HG02973 (cell line): ENCODE measurements around the gene GLI2.

ENCODE experiments used
- ATAC-seq: cut with Tn5 transposase; IDR thresholded peaks from one replicate; pipeline ENCODE4 v1.9.1; 2021; ENCODE audit warnings: moderate library complexity; ENCODE audit not compliant: unreplicated experiment

The GLI2 gene

GRCh38 chr2:120769076-120769786 is 33.6 kb downstream of the GLI2 start:
- no peak for ATAC-seq

- no peak for ATAC-seq
Measured at GRCh38 chr2:120769787-120770120, 34.1 kb downstream of the GLI2 start.

DNA sequence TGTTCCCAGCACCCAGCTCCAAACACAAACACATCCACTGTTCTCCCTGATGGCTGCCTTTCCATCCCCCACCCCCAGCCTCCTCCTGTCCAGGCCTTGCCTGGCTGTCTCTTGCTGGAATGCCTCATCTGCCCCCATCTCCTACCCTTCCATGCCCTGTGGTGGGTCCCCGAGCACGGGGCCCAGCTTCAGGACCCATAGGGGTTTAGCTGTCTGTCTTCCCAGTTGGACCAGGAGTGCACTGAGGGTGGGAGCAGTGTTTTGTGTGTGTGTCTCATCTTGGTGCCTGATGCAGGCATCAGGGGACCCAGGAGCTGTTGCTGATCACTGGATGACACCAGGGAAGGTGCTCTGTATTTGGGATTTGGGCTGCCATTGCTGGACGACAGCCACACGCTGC is 34.5 kb downstream of the GLI2 start:
- no peak for ATAC-seq

- ATAC-seq, result no peak
Measured at GRCh38 chr2:120770641-120771040, 35.0 kb downstream of the GLI2 start.

DNA sequence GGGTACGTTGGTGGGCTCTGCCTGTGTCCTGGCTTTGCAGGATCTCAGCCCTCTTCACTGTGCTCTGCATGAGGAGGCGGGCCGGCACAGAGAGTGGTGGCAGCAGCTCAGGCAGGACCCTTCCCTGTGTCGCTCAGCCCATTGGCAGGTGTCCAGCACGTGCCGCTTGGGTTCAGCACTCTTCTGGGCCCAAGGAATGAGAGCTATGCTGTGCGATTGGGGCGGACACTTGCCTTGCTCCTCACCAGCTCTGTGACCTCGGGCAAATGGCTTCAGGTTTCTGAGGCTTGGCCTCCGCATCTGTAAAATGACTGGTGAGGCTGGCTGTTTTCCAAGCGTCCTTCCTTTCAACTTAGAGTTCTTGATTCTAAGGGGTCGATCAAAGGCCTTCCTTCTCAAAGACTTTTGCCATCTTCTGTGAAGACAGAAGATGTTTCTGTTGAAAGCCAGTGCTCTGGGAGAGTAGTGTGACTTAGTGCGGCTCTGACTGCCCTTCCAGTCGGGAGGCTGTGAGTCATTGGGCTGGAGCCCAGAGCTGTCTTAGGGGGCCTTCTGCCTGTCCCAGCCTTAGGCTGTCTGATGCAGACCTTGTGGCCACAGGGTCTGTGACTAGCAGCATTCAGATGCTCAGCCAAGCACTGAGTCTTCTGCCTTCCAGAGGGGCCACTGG is 35.6 kb downstream of the GLI2 start:
- ATAC-seq, result no peak

DNA sequence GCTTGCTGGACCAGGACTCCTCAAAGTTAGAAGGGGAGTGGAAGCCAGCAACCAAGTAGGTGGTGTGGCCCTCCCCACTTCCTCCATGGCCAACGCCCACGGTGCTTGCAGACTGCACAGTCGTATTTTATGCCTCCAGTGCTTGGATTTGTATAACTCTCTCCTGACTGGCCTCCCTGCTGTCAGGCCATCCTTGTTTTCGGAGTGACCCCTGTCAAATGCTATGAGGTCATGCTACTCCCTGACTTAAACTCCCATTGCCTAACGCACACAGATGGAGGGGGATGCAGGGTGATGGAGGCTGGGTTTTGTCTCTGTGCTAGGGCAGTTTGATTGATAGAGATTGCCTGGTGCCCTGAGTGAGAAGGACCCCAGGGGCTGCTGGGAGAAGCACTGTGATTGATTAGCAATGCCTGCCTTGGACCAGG is 36.1 kb downstream of the GLI2 start:
- no peak for ATAC-seq

GRCh38 chr2:120772261-120772660 is 36.6 kb downstream of the GLI2 start:
- no peak for ATAC-seq

- no peak for ATAC-seq
Measured at GRCh38 chr2:120773186-120773800, 37.6 kb downstream of the GLI2 start.

- no peak for ATAC-seq
Measured at GRCh38 chr2:120774557-120775160, 39.0 kb downstream of the GLI2 start.

- no peak for ATAC-seq
Measured at GRCh38 chr2:120775194-120775593, 39.5 kb downstream of the GLI2 start.

DNA sequence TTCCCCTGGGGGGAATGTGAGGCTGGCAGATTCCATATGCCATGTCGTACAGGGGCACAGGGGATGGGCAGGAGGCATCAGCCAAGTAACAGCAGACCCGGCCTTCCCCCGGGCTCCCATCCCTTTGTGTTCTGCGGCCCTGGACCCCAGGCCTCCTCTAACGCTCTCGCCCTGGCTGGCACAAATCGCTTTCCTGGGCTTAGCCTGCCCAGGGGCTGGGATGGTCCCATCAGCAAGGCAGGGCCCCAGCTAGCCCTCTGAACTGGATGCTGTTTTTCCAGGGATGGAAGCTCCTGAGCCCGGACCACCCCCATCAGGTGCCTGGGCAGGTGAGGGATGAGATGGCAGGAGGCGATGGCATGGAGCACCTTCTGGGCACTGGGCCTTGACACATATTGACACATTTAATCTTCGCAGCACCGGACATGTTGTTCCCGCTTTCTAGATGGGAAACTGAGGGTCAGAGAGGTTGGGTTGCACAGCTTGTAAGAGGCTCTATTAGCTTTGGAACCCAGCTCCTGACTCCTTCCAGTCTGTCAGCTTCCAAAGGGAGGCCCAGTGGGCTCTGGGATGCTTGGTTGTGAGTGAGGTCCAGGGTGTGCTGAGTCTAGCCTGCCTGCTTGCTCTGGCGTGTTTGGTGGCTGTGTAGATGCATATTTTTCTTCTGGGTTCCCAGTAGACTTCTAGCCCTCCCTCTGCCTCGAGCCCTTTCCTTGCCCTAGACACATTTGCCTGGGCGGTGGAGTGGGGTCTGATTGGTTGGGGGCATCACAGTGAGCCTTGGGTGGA is 40.3 kb downstream of the GLI2 start:
- no peak for ATAC-seq

DNA sequence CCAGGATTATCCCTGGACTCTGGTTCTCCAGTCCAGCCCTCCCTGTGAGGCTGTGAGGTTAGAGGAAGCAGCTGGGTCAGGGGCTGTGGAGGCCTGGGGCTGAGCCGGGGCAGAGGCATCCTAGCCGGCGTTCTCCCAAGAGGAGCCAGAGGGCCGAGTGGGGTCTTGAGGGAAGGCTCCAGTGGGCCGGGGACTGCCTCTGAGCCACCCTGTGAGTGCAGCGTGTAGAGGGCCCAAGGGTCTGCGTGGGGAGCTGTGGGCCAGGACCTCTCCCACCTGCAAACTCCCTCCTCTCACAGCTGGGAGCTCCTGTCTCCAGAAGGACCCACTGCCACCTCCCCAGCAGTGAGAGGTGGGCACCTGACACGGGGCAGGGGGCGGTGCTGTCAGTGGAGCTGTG is 41.0 kb downstream of the GLI2 start:
- ATAC-seq, result no peak

GRCh38 chr2:120777170-120777751 is 41.6 kb downstream of the GLI2 start:
- ATAC-seq, result no peak

DNA sequence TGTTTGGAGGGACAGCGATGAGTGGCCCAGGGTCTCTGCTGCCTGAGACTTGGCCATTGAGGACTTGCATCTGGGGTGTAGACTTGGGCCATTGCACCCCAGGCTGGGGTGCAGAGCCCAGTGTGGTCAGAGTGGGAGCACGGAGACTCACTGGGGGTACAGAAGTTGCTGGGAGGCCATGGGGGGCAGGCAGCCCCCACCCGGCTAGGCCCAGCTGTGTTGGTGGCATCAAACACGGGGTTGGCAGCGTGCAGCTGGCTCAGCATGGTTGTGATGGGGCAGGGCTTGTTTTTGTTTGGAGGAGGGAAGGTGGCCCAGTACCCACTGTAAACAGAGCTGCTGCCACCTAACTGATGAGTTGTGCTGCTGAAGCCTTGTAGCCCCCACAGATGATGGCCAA is 42.1 kb downstream of the GLI2 start:
- ATAC-seq, result no peak

DNA sequence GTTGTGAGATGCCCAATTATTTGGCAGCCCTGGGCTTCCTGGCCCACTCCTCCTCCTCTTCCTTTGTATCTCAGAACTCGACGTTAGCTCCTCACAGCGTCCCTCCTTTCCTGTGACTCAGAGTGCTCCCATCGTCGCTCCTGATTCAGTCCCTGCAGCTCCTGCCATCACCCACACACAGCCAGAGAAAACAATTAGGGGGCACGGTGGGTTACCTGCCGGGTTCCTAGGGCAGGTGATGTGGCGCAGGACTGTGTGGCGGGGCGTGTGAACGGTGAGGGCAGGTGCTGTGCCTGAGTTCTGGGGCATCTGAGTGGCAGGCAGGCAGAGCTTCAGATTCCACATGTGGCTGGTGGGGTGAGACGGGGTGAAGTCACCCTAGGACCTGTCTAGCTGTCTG is 42.6 kb downstream of the GLI2 start:
- ATAC-seq, result no peak

GRCh38 chr2:120779781-120780283 is 44.2 kb downstream of the GLI2 start:
- no peak for ATAC-seq

- ATAC-seq, result no peak
Measured at GRCh38 chr2:120780402-120780801, 44.7 kb downstream of the GLI2 start.

DNA sequence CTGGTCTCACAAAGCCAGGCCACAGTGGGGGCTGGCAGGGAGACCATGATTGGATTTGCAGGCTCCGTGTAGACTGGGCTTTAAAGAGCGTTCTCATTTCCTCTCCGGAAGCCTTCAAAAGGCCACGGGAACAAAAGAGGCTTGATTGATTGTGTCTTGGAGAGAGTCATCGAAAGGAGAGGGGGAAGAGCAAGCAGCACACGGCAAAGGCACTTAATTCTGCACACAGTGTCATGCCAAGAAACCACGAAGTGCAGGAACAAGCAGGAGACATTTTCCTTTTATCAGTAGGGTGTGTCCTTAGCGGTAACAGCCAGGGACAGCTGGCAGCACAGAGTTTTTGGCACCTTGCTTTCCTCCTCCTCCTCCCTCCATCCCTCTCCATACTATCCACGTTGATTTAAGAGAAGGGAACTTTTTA is 47.7 kb downstream of the GLI2 start:
- ATAC-seq, result no peak

GRCh38 chr2:120783969-120784372 is 48.3 kb downstream of the GLI2 start:
- ATAC-seq, result no peak
